ENCODE data around the gene RAB31. TPM values are rescaled to one million over a fixed set of nuclear protein-coding genes. Genes with fewer than 3 reads are reported as not detected.

Gene RAB31
- total and polyA plus RNA-seq, 10 donors, result 12.3 to 112 (median 72.6) TPM

- peak overlapping the region in 6 of 8 donors; percentile 3 to 79 (median 70) for H3K27ac ChIP-seq
- H3K4me1 ChIP-seq, result peaks cover 0 to 17% (median 1%) of the 10 kb centered on the region in 6 donors
- intact Hi-C loops (cut with DNase I; ENCODE audit: low total_unique reads), result no loop called here
- H3K27me3 ChIP-seq (replicated peaks in 1 of 7), result no peaks in the 10 kb centered on the region
- peaks cover 0 to 28% (median 0%) of the 10 kb centered on the region in 6 donors for H3K36me3 ChIP-seq
- TF ChIP-seq POLR2AphosphoS5 (IDR thresholded peaks at IDR 0.05), result no peak
- TF ChIP-seq POLR2A (IDR thresholded peaks at IDR 0.05), result no peak
- no peak for TF ChIP-seq CTCF (IDR thresholded peaks at IDR 0.05 in 8 of 11, conservative IDR thresholded peaks at IDR 0.05 in 3 of 11)
- no peak overlapping the region for H3K4me3 ChIP-seq
- WGBS, 5 donors, result 80 to 88% (median 84%) methylated on average over 2 of the region's 2 CpGs
- peaks cover 0 to 4% (median 0%) of the 10 kb centered on the region in 8 donors for H3K9me3 ChIP-seq
- DNase-seq, result no peak
Observed at GRCh38 chr18:9791991-9792390, 83.9 kb downstream of the RAB31 start.

GRCh38 chr18:9792565-9793245 lies 84.6 kb downstream of the RAB31 start:
- Histone ChIP-seq H3K4me1 (peaks cover 0 to 17% (median 1%) of the 10 kb centered on the region in 6 donors), H3K27ac (peak overlapping the region in 7 of 8 donors; percentile 25 to 79 (median 63)), H3K9me3 (peaks cover 0 to 4% (median 0%) of the 10 kb centered on the region in 8 donors), H3K4me3 (no peak overlapping the region), H3K36me3 (peaks cover 0 to 28% (median 0%) of the 10 kb centered on the region in 6 donors), H3K27me3 (replicated peaks in 1 of 7) (no peaks in the 10 kb centered on the region)
- 60 to 94% (median 77%) methylated on average over 3 of the region's 3 CpGs for WGBS, 5 donors
- DNase-seq, result no peak
- intact Hi-C loops (cut with DNase I; ENCODE audit: low total_unique reads), result no loop called here
- no peak for TF ChIP-seq POLR2A (IDR thresholded peaks at IDR 0.05)
- TF ChIP-seq CTCF (IDR thresholded peaks at IDR 0.05 in 8 of 11, conservative IDR thresholded peaks at IDR 0.05 in 3 of 11), result peak in 10 of 11 experiments; percentile 13 to 76 (median 60)
- peak in 1 of 3 donors; percentile 28 for TF ChIP-seq POLR2AphosphoS5 (IDR thresholded peaks at IDR 0.05)

- TF ChIP-seq POLR2A (IDR thresholded peaks at IDR 0.05), result no peak
- no peak for TF ChIP-seq POLR2AphosphoS5 (IDR thresholded peaks at IDR 0.05)
- TF ChIP-seq CTCF (IDR thresholded peaks at IDR 0.05 in 8 of 11, conservative IDR thresholded peaks at IDR 0.05 in 3 of 11), result no peak
- H3K36me3 ChIP-seq, result peaks cover 0 to 39% (median 0%) of the 10 kb centered on the region in 6 donors
- H3K9me3 ChIP-seq, result no peaks in the 10 kb centered on the region
- no peak for DNase-seq
- 82 to 99% (median 87%) methylated on average over 2 of the region's 2 CpGs for WGBS, 5 donors
- peaks cover 0 to 12% (median 1%) of the 10 kb centered on the region in 6 donors for H3K4me1 ChIP-seq
- H3K27me3 ChIP-seq (replicated peaks in 1 of 7), result no peaks in the 10 kb centered on the region
- no peak overlapping the region for H3K27ac ChIP-seq
- H3K4me3 ChIP-seq, result no peak overlapping the region
- intact Hi-C loops (cut with DNase I; ENCODE audit: low total_unique reads), result no loop called here
Observed at GRCh38 chr18:9796011-9796410, 87.9 kb downstream of the RAB31 start.

GRCh38 chr18:9796935-9797549 lies 88.9 kb downstream of the RAB31 start:
- no peak overlapping the region for H3K4me3 ChIP-seq
- intact Hi-C loops (cut with DNase I; ENCODE audit: low total_unique reads), result no loop called here
- H3K27ac ChIP-seq, result no peak overlapping the region
- WGBS, 5 donors, result 87 to 93% (median 91%) methylated on average over 9 of the region's 9 CpGs
- no peak for DNase-seq
- TF ChIP-seq POLR2AphosphoS5 (IDR thresholded peaks at IDR 0.05), result no peak
- TF ChIP-seq CTCF (IDR thresholded peaks at IDR 0.05 in 8 of 11, conservative IDR thresholded peaks at IDR 0.05 in 3 of 11), result no peak
- no peak for TF ChIP-seq POLR2A (IDR thresholded peaks at IDR 0.05)
- H3K9me3 ChIP-seq, result no peaks in the 10 kb centered on the region
- H3K27me3 ChIP-seq (replicated peaks in 1 of 7), result no peaks in the 10 kb centered on the region
- H3K36me3 ChIP-seq, result peaks cover 0 to 39% (median 0%) of the 10 kb centered on the region in 6 donors
- H3K4me1 ChIP-seq, result peaks cover 0 to 12% (median 1%) of the 10 kb centered on the region in 6 donors
